ENCODE data around the gene GLI1. TPM values are rescaled to one million over a fixed set of nuclear protein-coding genes. Genes with fewer than 3 reads are reported as not detected.
"Not testable (repeated sequence)": the region's sequence is repeated elsewhere in the genome, so short reads cannot be mapped to it uniquely, and the experiment has no call there.

Gene GLI1
- polyA plus RNA-seq, 1 of the 3 experiments (the other 2 are of a cell fraction), result 0.90 TPM

DNA sequence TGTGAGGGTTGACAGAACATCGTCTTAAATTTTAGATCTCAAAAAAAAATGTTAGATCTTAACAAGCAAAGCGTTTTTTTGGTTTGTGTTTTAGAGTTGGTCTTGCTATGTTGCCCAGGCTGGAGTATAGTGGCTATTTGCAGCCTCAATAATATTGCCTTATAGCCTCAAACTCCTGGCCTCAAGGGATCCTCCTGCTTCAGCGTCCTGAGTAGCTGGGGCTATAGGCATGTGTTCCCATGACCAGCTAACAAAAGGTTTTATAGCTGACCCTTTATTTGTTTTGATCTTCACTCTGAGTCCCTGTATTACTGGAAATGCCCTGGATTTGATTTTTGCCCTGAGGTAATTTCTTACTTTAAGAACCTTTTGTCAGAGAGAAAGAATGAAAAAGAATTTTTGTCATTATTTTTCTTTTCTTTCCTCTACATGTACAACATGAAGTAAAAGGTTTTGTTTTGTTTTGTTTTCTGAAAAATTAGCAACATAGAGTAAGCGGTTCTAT is 19.8 kb upstream of the GLI1 start:
- Histone ChIP-seq H3K9ac (no peak overlapping the region), H3K27me3 (ENCODE audit: insufficient read depth) (no peaks in the 10 kb centered on the region), H3K4me2 (no peak overlapping the region), H2AFZ (ENCODE audit: low read depth) (no peak overlapping the region), H4K20me1 (ENCODE audit: insufficient read depth) (no peaks in the 10 kb centered on the region), H3K79me2 (ENCODE audit: insufficient read depth) (no peaks in the 10 kb centered on the region), H3K36me3 (replicated peaks in 1 of 2; ENCODE audit: control insufficient read depth in 1 of 2, insufficient read depth in 2 of 2, low read length in 1 of 2) (no peaks in the 10 kb centered on the region), H3K9me3 (no peaks in the 10 kb centered on the region), H3K4me1 (ENCODE audit: control insufficient read depth in 1 of 2, insufficient read depth in 2 of 2, low read depth in 1 of 2, low read length in 1 of 2) (no peaks in the 10 kb centered on the region), H3K4me3 (ENCODE audit: low read depth in 2 of 2, low read length in 1 of 2) (no peak overlapping the region), H3F3A (replicated peaks; ENCODE audit: insufficient read depth) (no peaks in the 10 kb centered on the region), H3K9me2 (no peaks in the 10 kb centered on the region), H3K27ac (ENCODE audit: low read depth in 2 of 2, low read length in 1 of 2) (no peak overlapping the region)
- WGBS (ENCODE audit: low lambda C conversion rate), result 59% methylated on average over 4 of the region's 4 CpGs
- CTCF ChIA-PET, result interaction anchor here (1.3 to 6.2 kb wide), 2 partner anchors 14 to 23 kb away, joined by 4 to 49 read pairs; partner anchors contain the start of gene INHBE
- TF ChIP-seq FOXM1 (IDR thresholded peaks at IDR 0.05; ENCODE audit: low read depth) (no peak), SIN3A (IDR thresholded peaks at IDR 0.05; ENCODE audit: borderline replicate concordance, low read depth, low read length) (no peak), MEF2A (IDR thresholded peaks at IDR 0.05; ENCODE audit: borderline replicate concordance, low read depth) (no peak), GATA2 (CRISPR knock-in tag; IDR thresholded peaks at IDR 0.05) (no peak), CHD2 (IDR thresholded peaks at IDR 0.05; ENCODE audit: low read length, partially characterized antibody) (no peak), POLR2AphosphoS5 (IDR thresholded peaks at IDR 0.05; ENCODE audit: low read depth, low read length) (no peak), TCF12 (IDR thresholded peaks at IDR 0.05) (no peak)
- POLR2A ChIA-PET, result no interaction called here
- no peak for DNase-seq

DNA sequence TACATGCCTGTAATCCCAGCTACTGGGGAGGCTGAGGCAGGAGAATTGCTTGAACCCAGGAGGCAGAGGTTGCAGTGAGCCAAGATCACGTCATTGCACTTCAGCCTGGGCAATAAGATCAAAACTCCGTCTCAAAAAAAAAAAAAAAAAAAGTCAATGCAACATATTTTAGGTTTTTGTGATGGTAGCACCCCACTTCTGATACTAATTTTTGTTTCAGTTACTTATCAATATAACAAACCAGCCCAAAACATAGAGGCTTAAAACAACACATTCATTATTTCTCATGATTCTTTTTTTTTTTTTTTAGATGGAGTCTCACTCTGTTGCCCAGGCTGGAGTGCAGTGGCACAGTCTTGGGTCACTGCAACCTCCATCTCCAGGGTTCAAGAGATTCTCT is 18.2 kb upstream of the GLI1 start:
- H3K4me1 ChIP-seq (ENCODE audit: control insufficient read depth in 1 of 2, insufficient read depth in 2 of 2, low read depth in 1 of 2, low read length in 1 of 2); H3K27ac ChIP-seq (ENCODE audit: low read depth in 2 of 2, low read length in 1 of 2); H3K36me3 ChIP-seq (replicated peaks in 1 of 2; ENCODE audit: control insufficient read depth in 1 of 2, insufficient read depth in 2 of 2, low read length in 1 of 2); H3K27me3 ChIP-seq (ENCODE audit: insufficient read depth); H2AFZ ChIP-seq (ENCODE audit: low read depth); H3K4me2 ChIP-seq; H3K4me3 ChIP-seq (ENCODE audit: low read depth in 2 of 2, low read length in 1 of 2); H3K79me2 ChIP-seq (ENCODE audit: insufficient read depth); H3K9ac ChIP-seq; H3F3A ChIP-seq (replicated peaks; ENCODE audit: insufficient read depth); H3K9me2 ChIP-seq; POLR2A ChIA-PET; H3K9me3 ChIP-seq; H4K20me1 ChIP-seq (ENCODE audit: insufficient read depth); DNase-seq: not testable (repeated sequence)
- 32% methylated on average over 2 of the region's 2 CpGs for WGBS (ENCODE audit: low lambda C conversion rate)
- CTCF ChIA-PET, result interaction anchor here (1.5 to 6.2 kb wide), 2 partner anchors 13 to 21 kb away, joined by 5 to 49 read pairs; partner anchors contain the start of gene INHBE

DNA sequence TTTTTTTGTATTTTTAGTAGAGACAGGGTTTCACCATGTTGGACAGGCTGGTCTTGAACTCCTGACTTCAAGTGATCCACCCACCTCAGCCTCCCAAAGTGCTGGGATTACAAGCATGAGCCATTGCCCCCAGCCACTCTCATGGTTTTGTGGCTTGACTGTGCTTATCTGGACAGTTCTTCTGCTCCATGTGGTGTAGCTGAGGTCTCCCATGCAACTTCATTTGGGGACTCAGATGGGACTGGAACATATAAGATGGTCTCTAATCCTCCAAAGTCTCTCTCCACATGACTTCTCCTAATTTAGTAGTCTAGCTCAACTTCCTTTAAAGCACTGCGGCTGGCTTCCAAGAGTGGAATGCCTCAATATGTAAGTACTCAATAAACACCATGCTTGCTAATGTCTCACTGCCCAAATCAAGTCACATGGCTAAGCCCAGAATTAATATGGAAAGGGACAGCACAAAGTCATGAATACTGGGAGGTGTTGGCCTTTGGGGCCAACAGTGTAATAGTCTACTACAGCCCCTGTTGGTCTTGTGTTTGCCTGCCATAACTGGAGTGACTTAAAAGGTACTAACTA is 17.6 kb upstream of the GLI1 start:
- no peak for DNase-seq
- no peak overlapping the region for H3K9ac ChIP-seq
- no peaks in the 10 kb centered on the region for H3K9me2 ChIP-seq
- no peak overlapping the region for H3K4me3 ChIP-seq (ENCODE audit: low read depth in 2 of 2, low read length in 1 of 2)
- TF ChIP-seq TAF1 (IDR thresholded peaks at IDR 0.05; ENCODE audit: borderline replicate concordance, low read depth, low read length) (no peak), EP300 (IDR thresholded peaks at IDR 0.05; ENCODE audit: borderline replicate concordance in 1 of 2, low read depth in 1 of 2, low read length in 1 of 2) (no peak), POLR2AphosphoS5 (IDR thresholded peaks at IDR 0.05; ENCODE audit: low read depth, low read length) (no peak), SIN3A (IDR thresholded peaks at IDR 0.05; ENCODE audit: borderline replicate concordance, low read depth, low read length) (no peak), JUND (IDR thresholded peaks at IDR 0.05) (no peak)
- TF ChIP-seq, protein P1, sequence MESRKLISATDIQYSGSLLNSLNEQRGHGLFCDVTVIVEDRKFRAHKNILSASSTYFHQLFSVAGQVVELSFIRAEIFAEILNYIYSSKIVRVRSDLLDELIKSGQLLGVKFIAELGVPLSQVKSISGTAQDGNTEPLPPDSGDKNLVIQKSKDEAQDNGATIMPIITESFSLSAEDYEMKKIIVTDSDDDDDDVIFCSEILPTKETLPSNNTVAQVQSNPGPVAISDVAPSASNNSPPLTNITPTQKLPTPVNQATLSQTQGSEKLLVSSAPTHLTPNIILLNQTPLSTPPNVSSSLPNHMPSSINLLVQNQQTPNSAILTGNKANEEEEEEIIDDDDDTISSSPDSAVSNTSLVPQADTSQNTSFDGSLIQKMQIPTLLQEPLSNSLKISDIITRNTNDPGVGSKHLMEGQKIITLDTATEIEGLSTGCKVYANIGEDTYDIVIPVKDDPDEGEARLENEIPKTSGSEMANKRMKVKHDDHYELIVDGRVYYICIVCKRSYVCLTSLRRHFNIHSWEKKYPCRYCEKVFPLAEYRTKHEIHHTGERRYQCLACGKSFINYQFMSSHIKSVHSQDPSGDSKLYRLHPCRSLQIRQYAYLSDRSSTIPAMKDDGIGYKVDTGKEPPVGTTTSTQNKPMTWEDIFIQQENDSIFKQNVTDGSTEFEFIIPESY (IDR thresholded peaks at IDR 0.05; ENCODE audit: borderline replicate concordance, low read depth), result no peak
- no peak overlapping the region for H3K27ac ChIP-seq (ENCODE audit: low read depth in 2 of 2, low read length in 1 of 2)
- no peaks in the 10 kb centered on the region for H3K36me3 ChIP-seq (replicated peaks in 1 of 2; ENCODE audit: control insufficient read depth in 1 of 2, insufficient read depth in 2 of 2, low read length in 1 of 2)
- H3K79me2 ChIP-seq (ENCODE audit: insufficient read depth), result no peaks in the 10 kb centered on the region
- ChIA-PET POLR2A (interaction anchor here (0.7 kb wide), 1 partner anchor 169 kb away, joined by 8 read pairs; no protein-coding TSS in a partner anchor), CTCF (interaction anchor here (1.0 to 6.2 kb wide), 3 partner anchors 12 to 20 kb away, joined by 5 to 49 read pairs (median 6); partner anchors contain the start of genes GLI1 and INHBE)
- WGBS (ENCODE audit: low lambda C conversion rate), result 100% methylated on average over 1 of the region's 1 CpG
- H3K4me1 ChIP-seq (ENCODE audit: control insufficient read depth in 1 of 2, insufficient read depth in 2 of 2, low read depth in 1 of 2, low read length in 1 of 2), result no peaks in the 10 kb centered on the region
- no peak overlapping the region for H3K4me2 ChIP-seq
- no peaks in the 10 kb centered on the region for H4K20me1 ChIP-seq (ENCODE audit: insufficient read depth)
- no peaks in the 10 kb centered on the region for H3K9me3 ChIP-seq
- no peak overlapping the region for H2AFZ ChIP-seq (ENCODE audit: low read depth)
- H3K27me3 ChIP-seq (ENCODE audit: insufficient read depth), result no peaks in the 10 kb centered on the region
- H3F3A ChIP-seq (replicated peaks; ENCODE audit: insufficient read depth), result no peaks in the 10 kb centered on the region

DNA sequence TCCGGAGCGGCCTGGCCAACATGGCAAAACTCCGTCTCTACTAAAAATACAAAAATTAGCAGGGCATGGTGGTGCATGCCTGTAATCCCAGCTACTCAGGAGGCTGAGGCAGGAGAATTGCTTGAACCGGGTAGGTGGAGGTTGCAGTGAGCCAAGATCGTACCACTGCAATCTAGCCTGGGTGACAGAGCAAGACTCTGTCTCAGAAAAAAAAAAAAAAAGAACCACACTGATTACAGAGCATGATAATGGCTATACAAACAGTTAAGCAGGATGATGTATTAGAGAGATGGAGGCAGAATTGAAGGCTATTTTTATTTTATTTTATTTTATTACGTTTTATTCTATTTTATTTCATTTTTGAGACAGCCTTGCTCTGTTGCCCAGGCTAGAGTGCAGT is 15.2 kb upstream of the GLI1 start:
- H3K4me3 ChIP-seq (ENCODE audit: low read depth in 2 of 2, low read length in 1 of 2); H3K79me2 ChIP-seq (ENCODE audit: insufficient read depth); H3K27me3 ChIP-seq (ENCODE audit: insufficient read depth); H2AFZ ChIP-seq (ENCODE audit: low read depth); H4K20me1 ChIP-seq (ENCODE audit: insufficient read depth); DNase-seq; H3F3A ChIP-seq (replicated peaks; ENCODE audit: insufficient read depth); H3K4me1 ChIP-seq (ENCODE audit: control insufficient read depth in 1 of 2, insufficient read depth in 2 of 2, low read depth in 1 of 2, low read length in 1 of 2); H3K4me2 ChIP-seq; H3K9ac ChIP-seq; H3K9me3 ChIP-seq; H3K36me3 ChIP-seq (replicated peaks in 1 of 2; ENCODE audit: control insufficient read depth in 1 of 2, insufficient read depth in 2 of 2, low read length in 1 of 2); H3K27ac ChIP-seq (ENCODE audit: low read depth in 2 of 2, low read length in 1 of 2); H3K9me2 ChIP-seq; POLR2A ChIA-PET: not testable (repeated sequence)
- WGBS (ENCODE audit: low lambda C conversion rate), result 71% methylated on average over 6 of the region's 6 CpGs
- CTCF ChIA-PET, result interaction anchor here (0.8 to 6.2 kb wide), 6 partner anchors 10 to 181 kb away, joined by 3 to 49 read pairs (median 4); partner anchors contain the start of genes GLI1 and INHBE

All from SK-N-SH (cell line).